Amniotic stem cell (primary cell): ENCODE data around the gene CLCN7.
A peak's percentile ranks its signal among the peaks of the same experiment; 100 is the strongest.

Experiments used
- DNase-seq: peaks from one replicate; lab custom pipeline; 2025; lab: John Stamatoyannopoulos, UW

Gene CLCN7

GRCh38 chr16:1430759-1431496 is 43.9 kb downstream of the CLCN7 start, which contains the start of gene PERCC1:
Gene PERCC1, plus strand, starts transcription at chr16:1431078. Its CDS starts 1,516 bp downstream, at chr16:1432594.
- no peak for DNase-seq

- DNase-seq = no peak
Measured at GRCh38 chr16:1430214-1430758, 44.5 kb downstream of the CLCN7 start.

GRCh38 chr16:1429631-1430030 is 45.2 kb downstream of the CLCN7 start:
- DNase-seq = no peak

- no peak for DNase-seq
Measured at GRCh38 chr16:1429012-1429411, 45.8 kb downstream of the CLCN7 start.

GRCh38 chr16:1428511-1428910 is 46.3 kb downstream of the CLCN7 start:
- no peak for DNase-seq

- DNase-seq = no peak
Measured at GRCh38 chr16:1427473-1428461, 47.1 kb downstream of the CLCN7 start.

- no peak for DNase-seq
Measured at GRCh38 chr16:1426734-1427471, 47.9 kb downstream of the CLCN7 start.

GRCh38 chr16:1425616-1426370 is 49.0 kb downstream of the CLCN7 start:
- no peak for DNase-seq

GRCh38 chr16:1424028-1424427 is 50.8 kb downstream of the CLCN7 start:
- DNase-seq = no peak

GRCh38 chr16:1422076-1422475 is 52.8 kb downstream of the CLCN7 start:
- DNase-seq = no peak

GRCh38 chr16:1420111-1420539 is 54.7 kb downstream of the CLCN7 start:
- DNase-seq = no peak

- DNase-seq = no peak
Measured at GRCh38 chr16:1416521-1416941, 58.3 kb downstream of the CLCN7 start.

GRCh38 chr16:1414532-1415260 is 60.1 kb downstream of the CLCN7 start, which contains the start of gene UNKL:
Gene UNKL, minus strand, starts transcription at chr16:1414704. Its CDS starts 13 bp downstream, at chr16:1414691.
- no peak for DNase-seq

GRCh38 chr16:1413684-1414531 is 60.9 kb downstream of the CLCN7 start:
- DNase-seq = no peak

GRCh38 chr16:1412847-1413246 is 62.0 kb downstream of the CLCN7 start:
- DNase-seq = no peak

GRCh38 chr16:1408171-1408837 is 66.5 kb downstream of the CLCN7 start:
- peak; percentile 52 for DNase-seq

GRCh38 chr16:1407753-1408152 is 67.1 kb downstream of the CLCN7 start:
- DNase-seq = no peak

- no peak for DNase-seq
Measured at GRCh38 chr16:1403733-1404132, 71.1 kb downstream of the CLCN7 start.

- no peak for DNase-seq
Measured at GRCh38 chr16:1403036-1403435, 71.8 kb downstream of the CLCN7 start.
